ENCODE data around the gene ART3. TPM values are rescaled to one million over a fixed set of nuclear protein-coding genes. Genes with fewer than 3 reads are reported as not detected.

The ART3 gene
- polyA plus RNA-seq, 3 donors, result not detected

DNA sequence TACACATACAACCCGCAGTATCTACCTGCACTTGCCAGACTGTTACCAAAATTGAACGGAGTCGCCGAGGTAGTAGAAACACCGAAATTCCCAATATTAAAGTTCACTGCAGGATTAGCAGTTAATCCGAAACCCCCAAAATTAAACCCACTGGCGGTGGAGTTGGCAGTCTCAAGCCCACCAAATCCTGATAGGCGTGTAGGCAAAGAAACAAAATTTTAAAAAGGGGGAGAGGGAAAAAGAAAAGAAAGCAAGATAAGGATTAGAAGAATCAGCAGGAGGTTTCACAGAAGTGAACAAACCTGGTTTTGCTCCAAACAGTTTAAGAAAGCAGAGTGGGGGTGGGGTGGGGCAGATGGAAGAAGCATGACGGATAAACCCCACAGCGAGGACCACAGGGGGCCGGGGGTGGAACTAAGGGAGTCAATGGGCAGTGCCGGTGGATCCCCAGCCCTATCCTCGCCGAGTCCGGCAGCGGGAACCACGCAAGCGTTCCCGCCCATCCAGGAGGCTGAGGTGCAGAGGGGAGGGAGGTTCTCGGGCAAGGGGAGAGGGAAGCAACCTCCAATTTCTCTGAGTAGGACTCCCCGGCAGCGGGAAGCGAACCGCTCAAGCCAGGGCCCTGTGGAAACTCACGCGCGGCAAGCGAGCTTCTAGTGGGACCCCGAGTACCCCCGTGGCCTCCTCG is 73.1 kb downstream of the ART3 start:
- Histone ChIP-seq H3K36me3 (replicated peaks in 1 of 2; ENCODE audit: control insufficient read depth in 1 of 2, insufficient read depth in 2 of 2, low read length in 2 of 2) (peaks cover 9 to 17% of the 10 kb centered on the region in 2 donors), H3K4me1 (ENCODE audit: control insufficient read depth in 1 of 2, insufficient read depth in 2 of 2, low read length in 2 of 2) (peaks cover 9 to 23% of the 10 kb centered on the region in 2 donors), H3K9ac (ENCODE audit: insufficient read depth, low read length, poor library complexity, severe bottlenecking) (peak overlapping the region; percentile 93), H3K4me3 (replicated peaks in 1 of 3; ENCODE audit: low read depth in 2 of 3, low read length in 3 of 3) (peak overlapping the region; percentile 64 to 94 (median 88)), H3K9me3 (replicated peaks in 1 of 2; ENCODE audit: control insufficient read depth in 1 of 2, insufficient read depth in 1 of 2, low read length in 2 of 2) (no peaks in the 10 kb centered on the region), H3K27me3 (ENCODE audit: control insufficient read depth in 2 of 2, insufficient read depth in 2 of 2, low read length in 2 of 2) (no peaks in the 10 kb centered on the region), H4K20me1 (ENCODE audit: insufficient read depth, low read length) (no peaks in the 10 kb centered on the region), H3K4me2 (replicated peaks; ENCODE audit: extremely low read depth, low read length, poor library complexity, severe bottlenecking) (peak overlapping the region; percentile 81), H3K79me2 (ENCODE audit: insufficient read depth, low read length) (peaks cover 62% of the 10 kb centered on the region), H2AFZ (ENCODE audit: insufficient read depth, low read depth, low read length, poor library complexity, severe bottlenecking) (peak overlapping the region; percentile 99), H3K27ac (ENCODE audit: low read depth in 1 of 2, low read length in 2 of 2) (peak overlapping the region; percentile 85 to 92)
- WGBS (ENCODE audit: insufficient coverage), result under 1% methylated on average over 27 of the region's 31 CpGs
- TF ChIP-seq, protein P1, sequence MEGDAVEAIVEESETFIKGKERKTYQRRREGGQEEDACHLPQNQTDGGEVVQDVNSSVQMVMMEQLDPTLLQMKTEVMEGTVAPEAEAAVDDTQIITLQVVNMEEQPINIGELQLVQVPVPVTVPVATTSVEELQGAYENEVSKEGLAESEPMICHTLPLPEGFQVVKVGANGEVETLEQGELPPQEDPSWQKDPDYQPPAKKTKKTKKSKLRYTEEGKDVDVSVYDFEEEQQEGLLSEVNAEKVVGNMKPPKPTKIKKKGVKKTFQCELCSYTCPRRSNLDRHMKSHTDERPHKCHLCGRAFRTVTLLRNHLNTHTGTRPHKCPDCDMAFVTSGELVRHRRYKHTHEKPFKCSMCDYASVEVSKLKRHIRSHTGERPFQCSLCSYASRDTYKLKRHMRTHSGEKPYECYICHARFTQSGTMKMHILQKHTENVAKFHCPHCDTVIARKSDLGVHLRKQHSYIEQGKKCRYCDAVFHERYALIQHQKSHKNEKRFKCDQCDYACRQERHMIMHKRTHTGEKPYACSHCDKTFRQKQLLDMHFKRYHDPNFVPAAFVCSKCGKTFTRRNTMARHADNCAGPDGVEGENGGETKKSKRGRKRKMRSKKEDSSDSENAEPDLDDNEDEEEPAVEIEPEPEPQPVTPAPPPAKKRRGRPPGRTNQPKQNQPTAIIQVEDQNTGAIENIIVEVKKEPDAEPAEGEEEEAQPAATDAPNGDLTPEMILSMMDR (IDR thresholded peaks at IDR 0.05), result no peak
- Mint-ChIP-seq H3K4me1 (peaks cover 26% of the 10 kb centered on the region), H3K9me3 (no peaks in the 10 kb centered on the region), H3K27ac (peak overlapping the region; percentile 88 to 98 (median 94)), H3K27me3 (ENCODE audit: low read depth in 3 of 3) (peaks cover 0 to 3% (median 1%) of the 10 kb centered on the region in 3 donors), H3K4me3 (peak overlapping the region; percentile 100), H3K36me3 (peaks cover 10 to 15% of the 10 kb centered on the region in 2 donors)
- intact Hi-C loops (cut with micrococcal nuclease), result loop anchor here (2.0 to 5.0 kb wide), 2 partner anchors 155 to 157 kb away; partner anchors contain the start of gene SDAD1 (in 2 of the 2)
- DNase-seq, result peak; percentile 5 to 33 (median 29)

DNA sequence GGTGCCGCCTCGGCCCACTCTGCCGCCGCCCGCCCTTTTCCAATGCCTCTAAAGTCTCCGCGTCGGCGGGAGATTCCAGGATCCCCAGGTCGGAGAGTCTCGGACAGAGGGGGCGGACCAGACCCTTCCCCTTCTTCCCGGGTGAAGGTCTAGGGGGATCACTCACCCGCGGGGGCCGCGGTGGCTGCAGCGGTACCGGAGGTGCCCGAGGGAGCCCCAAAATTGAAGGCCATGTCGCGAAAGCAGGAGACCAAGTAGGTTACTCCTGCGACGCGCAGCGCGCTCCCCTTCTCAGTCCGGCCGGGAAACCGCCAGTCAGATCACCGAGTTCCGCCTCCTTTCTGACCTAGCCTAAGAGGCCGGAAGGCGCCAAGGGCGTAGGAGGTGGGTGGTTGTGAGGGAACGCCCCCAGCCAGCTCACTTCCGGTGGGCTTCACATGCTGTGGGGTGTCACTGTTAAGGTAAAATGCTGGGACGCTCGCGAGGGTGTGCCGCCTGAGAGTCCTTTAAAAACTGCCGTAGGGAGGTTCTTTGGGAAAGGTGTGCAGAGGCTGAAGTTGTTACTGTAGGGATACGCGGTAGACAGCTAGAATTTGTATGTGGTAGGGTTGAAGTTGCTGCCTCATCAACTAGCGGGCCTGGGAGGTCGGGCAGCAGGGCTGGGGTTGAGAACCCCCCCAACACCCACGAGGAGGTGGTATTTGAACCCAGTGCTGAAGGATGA is 73.8 kb downstream of the ART3 start, which contains the start of gene NUP54:
Gene NUP54 (minus strand): TSS at position 256 of the 724 bp plus-strand sequence. CDS start 23 bp downstream, at position 233.
- H3K36me3 Mint-ChIP-seq, result peaks cover 6 to 8% of the 10 kb centered on the region in 2 donors
- H2AFZ ChIP-seq (ENCODE audit: insufficient read depth, low read depth, low read length, poor library complexity, severe bottlenecking), result peak within 1 kb of the TSS; percentile 99
- no peaks in the 10 kb centered on the region for H3K27me3 ChIP-seq (ENCODE audit: control insufficient read depth in 2 of 2, insufficient read depth in 2 of 2, low read length in 2 of 2)
- peak within 1 kb of the TSS; percentile 93 for H3K9ac ChIP-seq (ENCODE audit: insufficient read depth, low read length, poor library complexity, severe bottlenecking)
- H3K4me1 ChIP-seq (ENCODE audit: control insufficient read depth in 1 of 2, insufficient read depth in 2 of 2, low read length in 2 of 2), result peaks cover 9 to 23% of the 10 kb centered on the region in 2 donors
- peaks cover 8 to 10% of the 10 kb centered on the region in 2 donors for H3K36me3 ChIP-seq (replicated peaks in 1 of 2; ENCODE audit: control insufficient read depth in 1 of 2, insufficient read depth in 2 of 2, low read length in 2 of 2)
- peaks cover 26% of the 10 kb centered on the region for H3K4me1 Mint-ChIP-seq
- peak within 1 kb of the TSS; percentile 81 for H3K4me2 ChIP-seq (replicated peaks; ENCODE audit: extremely low read depth, low read length, poor library complexity, severe bottlenecking)
- 0% methylated on average over 42 of the region's 47 CpGs for WGBS (ENCODE audit: insufficient coverage)
- peaks cover 0 to 3% (median 1%) of the 10 kb centered on the region in 3 donors for H3K27me3 Mint-ChIP-seq (ENCODE audit: low read depth in 3 of 3)
- TF ChIP-seq, protein P1 (IDR thresholded peaks at IDR 0.05), result no peak
- peak; percentile 85 to 90 (median 88) for DNase-seq
- H3K9me3 Mint-ChIP-seq, result no peaks in the 10 kb centered on the region
- H3K4me3 ChIP-seq (replicated peaks in 1 of 3; ENCODE audit: low read depth in 2 of 3, low read length in 3 of 3), result peak within 1 kb of the TSS; percentile 64 to 94 (median 88)
- H3K27ac Mint-ChIP-seq, result peak within 1 kb of the TSS; percentile 88 to 98 (median 94)
- H3K9me3 ChIP-seq (replicated peaks in 1 of 2; ENCODE audit: control insufficient read depth in 1 of 2, insufficient read depth in 1 of 2, low read length in 2 of 2), result no peaks in the 10 kb centered on the region
- H4K20me1 ChIP-seq (ENCODE audit: insufficient read depth, low read length), result no peaks in the 10 kb centered on the region
- peak within 1 kb of the TSS; percentile 100 for H3K4me3 Mint-ChIP-seq
- intact Hi-C loops (cut with micrococcal nuclease), result loop anchor here (2.0 to 5.0 kb wide), 2 partner anchors 156 to 158 kb away; partner anchors contain the start of gene SDAD1 (in 2 of the 2)
- H3K27ac ChIP-seq (ENCODE audit: low read depth in 1 of 2, low read length in 2 of 2), result peak within 1 kb of the TSS; percentile 85 to 92
- peaks cover 56% of the 10 kb centered on the region for H3K79me2 ChIP-seq (ENCODE audit: insufficient read depth, low read length)
